GM18909 (cell line): ENCODE measurements around the gene S100A10.

Source experiments
- ATAC-seq: cut with Tn5 transposase; IDR thresholded peaks from one replicate; pipeline ENCODE4 v1.9.1; 2021; ENCODE audit warnings: mild to moderate bottlenecking; ENCODE audit not compliant: unreplicated experiment, poor library complexity

Gene S100A10

DNA sequence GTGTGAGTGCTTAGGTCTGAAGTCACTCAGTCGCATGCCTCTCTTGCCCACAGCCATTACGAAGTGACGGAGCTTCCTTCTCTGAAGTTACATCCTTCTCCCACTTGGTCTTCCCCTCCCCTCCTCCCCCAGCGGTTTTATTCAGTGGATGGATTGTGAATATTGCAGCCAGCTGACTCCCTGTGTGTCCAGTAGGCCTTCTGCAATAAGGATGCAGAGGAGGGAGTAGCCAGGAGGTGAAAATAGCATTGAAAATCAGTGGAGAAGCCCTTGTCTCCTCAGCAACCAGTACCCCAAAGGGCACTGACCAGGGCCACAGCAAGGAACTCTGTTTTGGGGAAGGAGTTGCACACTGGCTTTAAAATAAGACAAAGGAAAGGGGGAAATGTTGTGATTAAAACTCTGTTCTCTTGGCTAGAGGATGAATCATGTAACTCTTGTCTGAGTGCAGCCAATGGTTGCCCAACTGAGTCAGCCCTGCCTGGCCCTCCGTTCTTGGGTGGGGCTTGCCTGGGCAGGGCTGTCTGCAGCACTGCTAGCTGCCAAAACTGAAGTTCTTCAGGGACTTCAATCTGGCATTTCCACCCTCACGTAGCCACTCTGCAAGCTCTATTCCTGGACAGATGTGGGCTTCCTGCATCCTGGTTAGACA lies 4.3 kb downstream of the S100A10 start:
- no peak for ATAC-seq

DNA sequence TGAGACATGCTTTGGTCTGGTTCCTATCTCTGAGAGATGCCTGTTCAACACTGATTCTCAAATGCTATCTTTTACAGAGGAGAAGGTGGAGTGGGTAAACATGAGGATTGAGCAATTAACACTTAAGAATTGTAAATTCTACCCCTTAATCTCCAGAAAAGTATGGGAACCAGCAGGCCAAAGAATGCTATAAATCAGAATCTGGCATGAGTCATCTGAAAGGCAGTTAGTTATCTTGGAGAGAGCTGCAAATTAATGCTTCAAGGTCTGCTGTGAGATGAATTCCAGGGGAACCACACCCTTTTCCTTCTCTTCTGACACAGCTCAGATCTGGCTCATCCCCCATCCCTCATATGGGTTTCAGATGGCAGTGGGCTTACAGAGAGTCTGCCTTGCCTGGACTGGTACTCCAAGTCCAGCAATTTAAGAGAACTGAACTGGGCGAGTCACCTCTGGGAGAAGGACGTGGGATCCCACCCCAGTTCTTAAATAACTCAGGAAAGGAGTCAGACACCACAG lies 5.2 kb downstream of the S100A10 start:
- no peak for ATAC-seq

GRCh38 chr1:151986501-151987190 lies 7.0 kb downstream of the S100A10 start:
- ATAC-seq: no peak

DNA sequence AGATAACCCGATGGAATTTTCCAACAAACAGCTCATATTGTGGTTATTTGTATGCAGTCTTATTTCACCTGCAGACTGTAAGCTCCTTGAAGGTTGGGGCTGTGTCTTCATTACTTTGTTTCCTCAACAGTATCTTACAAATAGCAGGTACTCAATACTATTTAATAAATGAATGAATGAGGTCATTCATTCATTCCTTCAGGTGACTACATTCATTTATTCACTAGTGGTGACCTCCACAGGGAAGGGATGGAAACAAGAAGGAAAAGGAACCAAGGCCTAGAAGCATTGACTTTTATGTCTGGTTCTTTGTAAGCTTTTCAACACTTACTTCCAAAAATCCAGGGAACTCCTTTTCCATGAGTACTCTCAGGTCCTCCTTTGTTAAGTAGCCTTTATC lies 7.9 kb downstream of the S100A10 start:
- ATAC-seq: no peak

DNA sequence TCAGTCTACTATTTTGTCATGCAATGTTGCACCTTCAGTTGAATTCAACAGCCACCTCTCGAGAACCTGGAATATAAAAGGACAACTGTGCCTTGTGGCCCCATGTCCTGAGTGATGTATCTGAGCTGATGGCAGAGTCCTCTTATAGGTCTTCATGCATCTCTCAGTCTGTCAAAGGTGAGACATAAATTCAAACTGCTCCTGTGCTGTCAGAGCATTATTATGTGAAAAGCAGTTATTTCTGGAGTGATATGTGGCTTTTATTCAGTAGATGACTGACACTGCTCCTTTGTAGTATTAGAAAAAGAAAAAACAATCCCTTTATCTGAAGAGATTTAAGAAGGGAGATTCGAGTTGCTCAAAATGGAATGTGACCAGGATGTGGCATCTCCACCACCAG lies 8.4 kb downstream of the S100A10 start:
- ATAC-seq: no peak

DNA sequence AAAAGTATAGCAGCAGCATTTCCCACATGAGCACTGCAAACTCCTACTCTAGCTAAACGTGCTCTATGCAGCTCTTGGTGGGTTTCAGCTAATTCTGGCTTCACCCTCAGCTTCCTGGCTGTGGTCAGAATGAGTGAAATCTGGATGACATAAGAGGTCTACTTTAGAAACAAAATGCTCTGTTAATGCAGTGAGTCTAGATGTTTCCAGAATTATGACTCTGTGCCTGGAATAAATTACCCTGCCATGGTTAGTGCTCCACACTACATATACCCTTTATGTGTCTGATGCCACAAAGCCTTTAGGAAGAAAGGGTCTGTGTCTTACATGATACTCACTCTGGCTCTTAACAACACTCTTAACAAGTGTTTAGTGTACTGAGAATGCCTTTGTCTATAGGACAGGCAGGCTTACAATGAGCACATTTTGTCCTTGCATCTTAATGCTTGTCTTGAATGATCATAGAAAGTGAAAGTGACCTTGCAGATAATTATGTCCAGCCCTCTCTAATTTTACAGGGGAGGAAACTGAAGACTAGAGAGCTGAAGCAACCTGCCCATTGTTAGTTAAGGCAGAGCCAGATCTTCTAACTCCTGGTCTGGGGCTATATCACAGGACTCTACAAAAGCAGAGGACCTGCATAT lies 9.2 kb downstream of the S100A10 start:
- ATAC-seq: peak; percentile 68

- ATAC-seq: no peak
Observed at GRCh38 chr1:151982300-151983005, 11.2 kb downstream of the S100A10 start.

GRCh38 chr1:151981178-151981525 lies 12.5 kb downstream of the S100A10 start:
- ATAC-seq: no peak

DNA sequence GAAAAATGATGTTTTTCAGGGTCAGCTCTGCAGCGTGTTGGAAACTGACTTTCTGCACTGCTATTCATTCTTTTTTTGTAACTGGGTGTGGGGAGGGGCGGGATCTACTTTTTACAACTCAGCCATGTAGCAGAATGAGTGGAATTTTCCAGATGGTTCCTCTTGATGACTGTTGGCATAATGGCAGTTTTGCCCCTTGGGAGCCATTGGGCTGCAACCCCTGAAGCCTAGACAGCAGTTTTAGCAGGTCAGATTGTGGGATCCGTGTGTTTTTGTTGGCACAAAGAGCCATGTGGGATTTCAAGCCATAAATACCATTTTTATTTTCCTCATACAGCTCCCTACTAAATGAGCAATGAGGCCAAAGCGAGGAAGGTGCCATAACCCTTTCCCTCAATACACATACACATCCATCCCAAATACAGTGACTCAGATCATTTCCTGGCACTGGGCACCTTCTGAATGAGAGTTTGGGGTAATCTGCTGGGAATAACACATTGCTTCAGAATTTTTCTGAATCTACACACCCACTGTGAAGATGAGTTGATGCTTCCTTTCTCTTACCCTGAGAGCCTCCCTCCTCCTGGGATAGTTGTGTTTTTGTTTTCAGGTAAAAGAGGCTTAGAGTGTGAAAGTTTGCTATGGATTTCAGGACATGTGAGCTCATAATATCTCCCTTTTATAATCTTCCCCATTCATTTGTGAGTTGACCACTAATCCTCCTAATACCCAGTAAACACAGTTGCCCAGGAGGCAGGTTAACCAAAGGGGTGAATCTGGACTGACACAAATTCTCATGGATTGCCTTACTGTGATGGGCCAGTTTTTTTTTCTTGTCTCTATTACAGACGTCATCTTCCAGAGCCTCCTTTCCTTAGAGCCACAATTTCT lies 13.1 kb downstream of the S100A10 start:
- no peak for ATAC-seq

DNA sequence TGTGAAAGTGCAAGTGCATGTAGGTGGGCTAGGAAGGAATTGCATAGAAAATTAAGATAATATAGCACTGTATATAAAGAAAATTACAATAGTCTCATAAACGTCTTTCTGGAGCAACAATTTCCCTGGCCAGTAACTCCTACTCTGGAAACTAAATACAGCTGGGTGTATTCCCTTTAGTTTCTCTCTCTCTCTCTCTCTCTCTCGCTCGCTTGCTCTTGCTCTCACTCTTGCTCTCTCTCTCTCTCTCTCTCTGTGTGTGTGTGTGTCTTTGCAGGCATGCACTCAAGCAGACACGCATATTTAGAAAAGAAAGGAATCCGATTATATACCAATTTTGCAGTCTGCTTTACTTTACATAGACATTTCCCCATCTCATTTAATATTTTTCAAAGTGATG lies 14.7 kb downstream of the S100A10 start:
- ATAC-seq: no peak

GRCh38 chr1:151977662-151978230 lies 15.9 kb downstream of the S100A10 start:
- ATAC-seq: no peak

GRCh38 chr1:151976858-151977257 lies 16.8 kb downstream of the S100A10 start:
- no peak for ATAC-seq

DNA sequence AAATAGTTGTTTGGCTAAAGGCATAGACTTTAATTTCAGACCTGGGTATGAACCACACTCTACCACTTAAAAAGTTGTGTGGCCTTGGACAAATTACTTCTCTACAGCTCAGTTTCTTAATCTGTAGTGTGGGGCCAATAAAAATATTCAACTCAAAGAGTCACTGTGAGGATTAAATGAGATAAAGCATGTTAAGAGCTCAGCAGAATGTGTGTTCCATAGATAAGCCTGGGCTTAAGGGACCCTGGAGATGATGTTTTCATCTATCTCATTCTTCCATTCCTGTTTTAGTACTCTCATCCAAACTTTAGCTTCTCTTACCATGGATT lies 17.7 kb downstream of the S100A10 start:
- no peak for ATAC-seq

GRCh38 chr1:151975311-151976014 lies 18.2 kb downstream of the S100A10 start:
- no peak for ATAC-seq

GRCh38 chr1:151972542-151973248 lies 21.0 kb downstream of the S100A10 start:
- no peak for ATAC-seq

- ATAC-seq: no peak
Observed at GRCh38 chr1:151970626-151971025, 23.0 kb downstream of the S100A10 start.

GRCh38 chr1:151970128-151970527 lies 23.5 kb downstream of the S100A10 start:
- no peak for ATAC-seq

DNA sequence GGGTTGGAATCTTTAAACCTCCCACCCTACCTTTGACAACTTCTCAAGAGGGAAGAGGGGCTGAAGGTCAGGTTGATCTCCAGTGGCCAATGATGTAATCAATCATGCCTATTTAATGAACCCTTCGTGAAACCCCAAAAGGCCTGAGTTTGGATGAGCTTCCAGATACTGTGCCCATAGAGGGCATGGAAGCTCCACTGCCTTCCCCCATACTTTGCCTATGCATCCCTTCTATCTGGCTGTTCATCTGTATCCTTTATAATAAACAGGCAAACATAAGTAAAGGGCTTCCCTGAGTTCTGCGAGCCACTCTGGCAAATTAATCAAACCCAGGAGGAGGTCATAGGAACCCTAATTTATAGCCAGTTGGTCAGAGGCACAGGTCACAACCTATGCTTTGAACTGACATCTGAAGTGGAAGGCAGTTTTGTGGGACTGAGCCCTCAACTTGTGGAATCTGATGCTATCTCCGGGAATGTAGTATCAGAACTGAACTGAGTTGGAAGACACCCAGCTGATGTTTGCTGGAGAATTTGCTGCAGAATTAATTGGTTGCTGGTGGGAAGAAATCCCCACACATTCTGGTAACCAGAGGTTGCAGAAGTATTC lies 24.8 kb downstream of the S100A10 start:
- no peak for ATAC-seq
